Upper lobe of left lung (tissue), 4 donors: ENCODE data around the gene EVI5.

Experiments
- POLR2A ChIP-seq, 4 donors: fragments of 450-650 bp; IDR thresholded peaks; one replicate each; pipeline ENCODE4 v1.5.1; 2016 to 2017; ENCODE audit warnings: antibody characterized with exemption in 4 of 4, mild to moderate bottlenecking in 2 of 4
- POLR2AphosphoS5 ChIP-seq, 2 donors: sonication (generic); formaldehyde crosslinking; IDR thresholded peaks; one replicate each; pipeline ENCODE4 v1.5.1; 2017; ENCODE audit warnings: antibody characterized with exemption in 2 of 2
- TF ChIP-seq, protein P1 (sequence below), 6 experiments: fragments of 450-650 bp in 4 of 6; fragments of 200-600 bp in 2 of 6; sonication (generic) in 2 of 6; IDR thresholded peaks; one replicate each; pipeline ENCODE4 v1.5.1; 2016 to 2019; ENCODE audit warnings: antibody characterized with exemption in 6 of 6

DNA sequence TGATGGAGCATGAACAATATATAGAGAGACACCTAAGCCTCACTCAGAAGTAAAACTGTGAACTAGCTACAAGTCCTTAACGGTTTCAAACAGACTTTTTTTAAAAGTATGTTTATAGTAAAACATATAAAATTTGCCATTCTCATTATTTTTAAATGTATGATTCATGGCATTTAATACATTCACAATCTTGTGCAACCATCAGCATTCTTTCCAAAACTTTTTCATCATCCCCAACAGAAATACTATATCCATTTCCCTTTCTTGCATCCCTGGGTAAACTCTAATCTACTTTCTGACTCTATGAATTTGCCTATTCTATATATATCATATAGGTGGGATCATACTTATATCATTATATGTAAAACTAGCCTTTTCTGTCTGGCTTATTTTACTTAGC lies 25.5 kb downstream of the EVI5 start:
- TF ChIP-seq, protein P1, sequence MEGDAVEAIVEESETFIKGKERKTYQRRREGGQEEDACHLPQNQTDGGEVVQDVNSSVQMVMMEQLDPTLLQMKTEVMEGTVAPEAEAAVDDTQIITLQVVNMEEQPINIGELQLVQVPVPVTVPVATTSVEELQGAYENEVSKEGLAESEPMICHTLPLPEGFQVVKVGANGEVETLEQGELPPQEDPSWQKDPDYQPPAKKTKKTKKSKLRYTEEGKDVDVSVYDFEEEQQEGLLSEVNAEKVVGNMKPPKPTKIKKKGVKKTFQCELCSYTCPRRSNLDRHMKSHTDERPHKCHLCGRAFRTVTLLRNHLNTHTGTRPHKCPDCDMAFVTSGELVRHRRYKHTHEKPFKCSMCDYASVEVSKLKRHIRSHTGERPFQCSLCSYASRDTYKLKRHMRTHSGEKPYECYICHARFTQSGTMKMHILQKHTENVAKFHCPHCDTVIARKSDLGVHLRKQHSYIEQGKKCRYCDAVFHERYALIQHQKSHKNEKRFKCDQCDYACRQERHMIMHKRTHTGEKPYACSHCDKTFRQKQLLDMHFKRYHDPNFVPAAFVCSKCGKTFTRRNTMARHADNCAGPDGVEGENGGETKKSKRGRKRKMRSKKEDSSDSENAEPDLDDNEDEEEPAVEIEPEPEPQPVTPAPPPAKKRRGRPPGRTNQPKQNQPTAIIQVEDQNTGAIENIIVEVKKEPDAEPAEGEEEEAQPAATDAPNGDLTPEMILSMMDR (IDR thresholded peaks at IDR 0.05): no peak
- TF ChIP-seq POLR2A (IDR thresholded peaks at IDR 0.05) (no peak), POLR2AphosphoS5 (IDR thresholded peaks at IDR 0.05) (no peak)
